Sciatic nerve (tissue), 2 donors: ENCODE measurements around the gene MAMDC4. TPM values are rescaled to one million over a fixed set of nuclear protein-coding genes. Genes with fewer than 3 reads are reported as not detected.
"Not testable (repeated sequence)": the region's sequence is repeated elsewhere in the genome, so short reads cannot be mapped to it uniquely, and the experiment has no call there.

Experiments
- ATAC-seq: fragments of 200-7000 bp; cut with Tn5 transposase; one replicate; pipeline ENCODE4 v1.9.1; 2020; ENCODE audit warnings: mild to moderate bottlenecking, moderate library complexity
- DNase-seq: peaks from one replicate; pipeline ENCODE4 v3.0.0-alpha.2; 2020; ENCODE audit warnings: low spot score
- intact Hi-C: fragments of 100-400 bp; cut with DNase I; formaldehyde crosslinking; loops from one replicate; pipeline ENCODE4 v1.14.2; 2022
- total RNA-seq: library from RNA; stranded (reverse); fragmentation: NEBNext Ultra II Directional; extraction: Animal tissue kit (Norgen Biotek cat#: 25700); gene quantifications from one replicate; pipeline ENCODE4 v1.2.1, GENCODE V29; 2021
- donor health status: DM: no; HTN: no; CAD: no.
- donor health status: DM: no; HTN: no; CAD: no.

MAMDC4 gene
- total RNA-seq, 1 donor from 2014 or later = 3.0 TPM

DNA sequence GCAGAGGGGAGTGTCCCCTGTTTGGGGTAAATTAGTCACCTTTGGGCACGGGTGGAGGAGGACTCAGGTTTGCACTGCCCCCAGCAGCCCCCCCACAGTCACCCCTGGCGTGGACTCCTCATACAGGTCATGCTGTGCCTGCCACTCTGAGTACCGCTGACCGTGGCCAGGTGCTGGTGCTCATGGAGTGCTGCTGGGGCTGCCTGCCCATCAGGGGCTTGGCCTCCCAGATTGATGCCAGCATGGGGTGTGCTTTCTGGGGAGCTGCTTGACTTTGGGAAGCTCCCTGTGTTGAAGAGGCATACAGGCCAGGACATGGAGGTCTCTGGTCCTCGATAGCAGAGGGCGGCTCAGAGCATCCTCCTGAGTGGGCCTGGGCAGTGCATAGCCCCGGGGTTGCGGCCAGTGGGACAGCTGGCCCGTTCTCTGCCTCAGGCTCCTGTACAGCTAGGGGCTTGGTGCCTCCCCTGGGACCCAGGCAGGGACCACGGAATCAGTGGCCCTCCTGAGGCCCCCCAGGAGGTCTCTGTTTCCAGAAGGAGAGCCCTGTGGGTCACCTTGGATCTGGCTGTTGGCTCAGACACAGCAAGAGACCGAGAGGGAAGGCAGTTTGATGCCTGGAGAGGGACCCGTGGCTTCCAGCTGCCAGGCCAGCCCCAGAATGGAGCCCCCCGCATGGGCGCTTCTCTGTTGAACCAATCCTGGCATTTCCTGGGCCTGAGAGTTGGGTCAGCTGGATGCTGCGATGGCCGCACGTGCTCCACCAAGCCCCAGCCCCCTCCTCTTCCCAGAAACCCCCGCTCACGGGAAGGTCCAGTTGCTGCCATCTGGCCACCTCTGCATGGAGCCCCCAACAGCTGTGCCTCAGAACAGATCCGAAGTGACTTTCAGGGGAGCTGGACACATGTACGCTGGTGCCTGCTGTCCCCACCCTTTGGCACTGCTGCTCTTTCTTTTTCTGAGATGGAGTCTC lies 15.9 kb upstream of the MAMDC4 start:
- no peak for ATAC-seq
- intact Hi-C loops = no loop called here
- DNase-seq = no peak

DNA sequence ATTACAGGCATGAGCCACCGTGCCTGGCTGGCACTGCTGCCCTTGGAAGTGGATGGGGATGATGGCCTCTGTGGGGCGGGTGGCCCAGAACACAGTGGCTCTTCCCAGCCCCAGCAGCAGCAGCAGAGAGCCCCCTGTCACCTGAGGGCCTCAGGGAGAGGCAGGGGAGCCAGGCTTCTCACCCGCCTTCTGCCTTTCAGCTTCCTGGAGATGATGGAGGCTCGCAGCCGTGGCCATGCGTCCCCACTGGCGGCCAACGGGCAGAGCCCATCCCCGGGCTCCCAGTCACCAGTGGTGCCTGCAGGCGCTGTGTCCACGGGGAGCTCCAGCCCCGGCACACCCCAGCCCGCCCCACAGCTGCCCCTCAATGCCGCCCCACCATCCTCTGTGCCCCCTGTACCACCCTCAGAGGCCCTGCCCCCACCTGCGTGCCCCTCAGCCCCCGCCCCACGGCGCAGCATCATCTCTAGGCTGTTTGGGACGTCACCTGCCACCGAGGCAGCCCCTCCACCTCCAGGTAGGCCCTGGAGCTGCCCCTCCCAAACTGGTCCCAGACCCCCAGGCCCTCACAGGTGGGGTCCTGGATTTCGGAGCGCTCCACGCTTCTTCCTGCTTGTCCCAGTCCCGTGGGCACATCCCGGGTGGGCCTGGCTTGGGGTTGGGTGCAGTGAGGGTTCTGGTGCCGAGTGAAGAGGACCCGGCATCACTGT lies 14.8 kb upstream of the MAMDC4 start:
- DNase-seq (no peak), ATAC-seq (no peak)
- intact Hi-C loops = no loop called here

DNA sequence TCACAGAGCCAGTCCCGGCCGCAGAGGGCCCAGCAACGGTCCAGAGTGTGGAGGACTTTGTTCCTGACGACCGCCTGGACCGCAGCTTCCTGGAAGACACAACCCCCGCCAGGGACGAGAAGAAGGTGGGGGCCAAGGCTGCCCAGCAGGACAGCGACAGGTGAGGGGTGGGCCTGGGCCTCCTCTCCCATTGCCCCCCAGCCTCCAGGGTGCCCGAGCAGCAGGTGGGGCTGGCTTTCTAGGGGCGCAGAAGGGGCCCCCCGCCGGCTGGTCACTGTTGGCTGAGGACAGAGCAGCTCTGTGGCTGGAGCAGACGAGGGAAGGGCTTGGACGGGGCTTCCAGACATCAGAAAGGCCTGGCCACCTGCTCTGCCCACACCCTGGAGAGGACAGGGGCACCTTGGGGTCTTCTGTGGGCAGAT lies 14.3 kb upstream of the MAMDC4 start:
- intact Hi-C loops, ATAC-seq, DNase-seq: not testable (repeated sequence)

DNA sequence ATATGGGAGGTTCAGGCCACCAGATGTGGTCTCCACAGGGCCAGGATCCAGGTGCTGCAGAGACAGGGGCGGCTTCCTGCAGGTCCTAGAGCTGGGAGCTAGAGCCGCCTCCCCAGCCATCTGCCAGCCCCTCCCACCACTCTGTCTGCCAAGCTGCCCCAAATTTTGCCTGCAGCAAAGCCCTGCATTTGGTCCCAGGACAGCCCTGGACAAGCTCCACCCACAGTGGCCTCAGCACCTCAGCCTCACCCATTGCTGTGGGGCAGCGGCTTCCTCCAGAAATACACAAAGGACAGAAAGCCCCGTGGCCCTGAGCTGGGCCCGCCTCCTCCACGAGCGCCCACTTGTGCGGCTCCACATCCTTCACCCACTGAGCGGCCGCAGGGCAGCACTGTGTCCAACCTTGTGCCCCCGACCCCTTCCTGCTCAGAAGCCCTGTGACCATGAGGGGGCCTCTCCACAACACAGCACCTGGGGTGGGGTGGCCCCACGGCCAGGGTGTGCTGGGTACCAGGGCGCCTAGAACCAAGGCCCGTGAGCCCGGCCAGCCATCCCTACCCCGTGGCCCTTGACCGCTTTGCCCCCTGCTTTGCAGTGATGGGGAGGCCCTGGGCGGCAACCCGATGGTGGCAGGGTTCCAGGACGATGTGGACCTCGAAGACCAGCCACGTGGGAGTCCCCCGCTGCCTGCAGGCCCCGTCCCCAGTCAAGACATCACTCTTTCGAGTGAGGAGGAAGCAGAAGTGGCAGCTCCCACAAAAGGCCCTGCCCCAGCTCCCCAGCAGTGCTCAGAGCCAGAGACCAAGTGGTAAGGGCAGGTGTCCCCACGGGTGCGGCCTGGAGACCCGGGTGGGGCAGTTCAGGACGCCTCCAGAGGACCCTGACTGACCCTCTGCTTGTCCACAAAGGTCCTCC lies 13.6 kb upstream of the MAMDC4 start:
- intact Hi-C loops = no loop called here
- ATAC-seq (no peak), DNase-seq (no peak)

DNA sequence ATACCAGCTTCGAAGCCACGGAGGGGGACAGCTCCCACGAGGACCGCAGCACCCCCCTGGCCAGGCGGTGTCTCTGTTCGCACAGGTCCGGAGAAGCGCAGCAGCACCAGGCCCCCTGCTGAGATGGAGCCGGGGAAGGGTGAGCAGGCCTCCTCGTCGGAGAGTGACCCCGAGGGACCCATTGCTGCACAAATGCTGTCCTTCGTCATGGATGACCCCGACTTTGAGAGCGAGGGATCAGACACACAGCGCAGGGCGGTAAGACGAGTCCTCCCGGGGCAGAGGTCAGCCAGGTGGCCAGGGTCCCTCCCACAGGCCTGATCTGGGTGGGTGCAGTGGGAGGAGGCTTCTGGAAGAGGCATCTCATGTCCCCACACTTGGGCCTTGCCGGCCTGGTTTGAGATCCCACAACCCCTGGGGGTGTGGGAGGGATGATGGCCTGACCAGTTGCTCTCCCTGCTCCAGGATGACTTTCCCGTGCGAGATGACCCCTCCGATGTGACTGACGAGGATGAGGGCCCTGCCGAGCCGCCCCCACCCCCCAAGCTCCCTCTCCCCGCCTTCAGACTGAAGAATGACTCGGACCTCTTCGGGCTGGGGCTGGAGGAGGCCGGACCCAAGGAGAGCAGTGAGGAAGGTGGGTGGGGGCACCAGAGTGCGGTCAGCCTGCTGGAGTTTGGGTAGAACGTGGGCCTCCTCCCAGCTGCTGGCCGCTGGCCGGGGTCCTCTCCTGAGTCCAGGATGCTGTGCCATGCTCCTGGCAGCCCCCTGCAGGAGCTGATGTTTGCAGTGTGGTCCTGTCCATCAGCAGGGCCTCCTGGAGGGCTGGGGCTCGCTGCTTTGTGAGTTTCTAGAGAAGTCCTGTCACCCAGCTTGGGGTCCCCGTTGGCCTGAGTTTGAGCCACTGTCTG lies 12.7 kb upstream of the MAMDC4 start:
- ATAC-seq (no peak), DNase-seq (no peak)
- intact Hi-C loops = loop anchor here (10.0 kb wide), 1 partner anchor 185 kb away; the partner anchor contains the start of gene ABCA2

DNA sequence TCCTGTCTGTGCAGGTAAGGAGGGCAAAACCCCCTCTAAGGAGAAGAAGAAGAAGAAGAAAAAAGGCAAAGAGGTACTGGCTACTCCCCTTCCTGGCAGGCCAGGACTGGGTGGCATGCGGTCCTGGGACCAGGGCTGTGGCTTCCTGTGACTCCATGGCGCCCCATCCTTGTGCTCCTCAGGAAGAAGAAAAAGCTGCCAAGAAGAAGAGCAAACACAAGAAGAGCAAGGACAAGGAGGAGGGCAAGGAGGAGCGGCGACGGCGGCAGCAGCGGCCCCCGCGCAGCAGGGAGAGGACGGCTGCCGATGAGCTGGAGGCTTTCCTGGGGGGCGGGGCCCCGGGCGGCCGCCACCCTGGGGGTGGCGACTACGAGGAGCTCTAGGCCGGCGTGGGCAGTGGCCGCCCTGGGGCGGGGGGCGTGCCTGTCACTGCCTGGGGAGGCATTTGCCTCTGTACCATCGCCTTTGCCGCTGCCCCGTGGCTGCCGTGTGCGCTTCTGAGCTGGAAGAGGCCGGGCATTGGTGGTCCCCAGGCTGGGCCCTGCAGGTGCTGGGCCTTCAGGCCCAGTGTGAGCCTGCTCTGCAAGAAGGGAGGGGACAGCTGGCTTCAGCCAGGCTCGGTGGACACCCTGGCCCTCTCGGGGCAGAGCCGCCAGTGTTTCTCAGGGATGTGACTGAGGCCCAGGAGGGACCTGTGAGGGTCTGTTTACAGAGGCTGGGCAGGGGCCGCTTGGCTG lies 11.8 kb upstream of the MAMDC4 start:
- ATAC-seq = no peak
- DNase-seq = no peak
- intact Hi-C loops = loop anchor here (10.0 kb wide), 1 partner anchor 184 kb away; the partner anchor contains the start of gene ABCA2

DNA sequence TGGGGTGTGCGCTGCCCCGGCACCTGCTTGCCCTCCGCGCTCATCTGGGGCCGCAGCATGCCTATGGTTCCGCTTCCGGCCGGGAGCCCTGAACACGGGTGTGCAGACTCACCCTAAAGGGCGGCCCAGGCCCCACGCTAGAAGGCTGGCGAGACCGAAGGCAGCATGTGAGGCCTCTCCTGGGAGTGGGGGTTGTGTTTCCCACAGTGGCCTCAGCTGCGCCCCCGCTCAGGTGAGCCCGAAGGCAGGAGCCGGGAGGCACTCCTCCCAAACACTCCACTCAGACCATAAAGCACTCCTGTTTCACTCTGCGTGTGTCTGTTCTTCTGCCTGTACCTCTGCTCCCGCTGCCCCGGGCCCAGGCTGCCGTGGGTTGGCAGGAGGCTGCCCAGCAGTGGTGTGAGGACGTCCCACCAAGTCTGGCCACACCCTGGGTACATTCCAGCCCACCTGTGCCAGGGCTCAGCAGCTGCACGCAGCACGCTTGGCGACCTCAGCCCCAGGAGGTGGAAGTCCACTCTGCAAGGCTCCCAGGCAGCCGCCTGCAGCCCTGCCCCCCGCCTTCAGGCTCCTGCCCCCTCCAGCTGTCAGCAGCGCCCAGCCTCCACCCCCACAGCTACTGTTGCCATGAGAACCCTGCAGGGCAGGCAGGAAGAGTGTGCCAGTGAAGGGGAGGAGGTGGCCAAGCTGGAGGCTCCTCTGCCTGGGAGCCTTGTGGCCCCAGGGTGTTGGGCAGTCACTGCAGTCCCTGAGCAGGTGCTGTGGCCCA lies 11.1 kb upstream of the MAMDC4 start:
- DNase-seq = no peak
- intact Hi-C loops = loop anchor here (10.0 kb wide), 1 partner anchor 184 kb away; the partner anchor contains the start of gene ABCA2
- peak; percentile 41 for ATAC-seq

DNA sequence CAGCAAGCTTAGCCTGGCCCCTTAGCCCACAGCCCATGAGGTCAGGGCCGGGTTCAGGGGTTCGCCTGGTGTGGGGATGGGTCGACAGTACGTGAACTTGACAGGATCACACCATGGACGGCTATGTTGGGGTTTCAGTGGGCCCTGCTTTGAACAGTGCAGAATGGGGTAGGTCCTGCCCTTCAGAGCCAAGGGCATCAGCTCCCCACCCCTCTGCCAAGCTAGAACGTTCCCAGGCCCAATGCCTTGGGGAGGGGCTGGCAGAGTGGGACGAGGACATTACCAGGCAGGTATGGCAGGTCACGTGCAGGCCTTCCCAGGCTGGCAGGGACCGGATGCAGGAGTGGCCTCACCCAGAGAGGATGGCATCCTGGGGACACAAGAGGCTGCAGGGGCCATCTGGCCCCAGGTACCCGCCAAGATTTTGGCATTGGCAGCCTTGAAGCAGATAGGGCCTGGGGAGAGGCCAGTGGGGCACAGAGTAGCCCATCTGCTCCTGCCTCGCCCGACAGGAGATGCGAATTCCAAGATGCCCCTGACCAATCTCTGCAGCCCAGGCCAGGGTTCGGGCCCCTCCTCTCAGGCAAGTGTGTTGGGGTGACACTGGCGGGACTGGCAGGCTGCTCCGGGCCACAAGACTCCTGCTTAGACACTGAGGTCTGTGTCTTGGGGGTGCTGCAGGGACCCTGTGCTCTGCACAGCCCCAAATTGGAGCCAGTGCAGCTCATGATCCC lies 10.3 kb upstream of the MAMDC4 start:
- ATAC-seq = peak; percentile 1
- intact Hi-C loops = loop anchor here (10.0 kb wide), 1 partner anchor 183 kb away; the partner anchor contains the start of gene ABCA2
- DNase-seq = not testable (repeated sequence)

DNA sequence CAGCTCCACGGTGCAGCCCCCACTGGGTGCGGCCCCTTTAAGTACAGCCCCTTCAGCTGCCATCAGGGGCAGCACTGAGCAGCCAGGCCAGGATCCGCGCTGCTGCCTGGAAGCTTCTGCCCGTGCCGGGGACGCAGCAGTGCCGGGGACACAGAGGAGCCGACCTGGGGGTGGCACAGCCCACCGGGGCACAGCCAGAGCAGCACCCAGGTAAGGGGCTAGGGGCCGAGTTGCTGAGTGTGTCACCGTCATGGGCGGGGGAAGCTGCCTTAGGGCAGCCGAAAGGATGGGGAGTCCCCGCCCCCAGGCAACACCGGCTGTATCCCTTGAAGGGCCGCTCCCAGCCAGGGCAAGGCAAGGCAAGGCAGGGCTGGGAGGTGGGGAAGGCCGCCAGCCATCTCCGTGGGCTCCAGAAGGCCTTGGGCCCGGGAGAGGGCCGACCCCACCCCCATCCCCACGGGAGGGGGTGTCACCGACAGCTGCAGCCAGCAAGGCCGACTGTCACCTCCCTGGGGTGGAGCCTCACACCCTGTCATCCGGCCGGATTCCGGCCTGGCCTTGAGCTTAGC lies 9.7 kb upstream of the MAMDC4 start, which contains the start of gene AJM1:
AJM1 (plus strand) TSS at position 99 of the 569 bp plus-strand sequence. CDS start 1,937 bp downstream, outside the sequence.
- intact Hi-C loops = loop anchor here (10.0 kb wide), 1 partner anchor 182 kb away; the partner anchor contains the start of gene ABCA2
- peak; percentile 84 for DNase-seq
- ATAC-seq = peak; percentile 84

DNA sequence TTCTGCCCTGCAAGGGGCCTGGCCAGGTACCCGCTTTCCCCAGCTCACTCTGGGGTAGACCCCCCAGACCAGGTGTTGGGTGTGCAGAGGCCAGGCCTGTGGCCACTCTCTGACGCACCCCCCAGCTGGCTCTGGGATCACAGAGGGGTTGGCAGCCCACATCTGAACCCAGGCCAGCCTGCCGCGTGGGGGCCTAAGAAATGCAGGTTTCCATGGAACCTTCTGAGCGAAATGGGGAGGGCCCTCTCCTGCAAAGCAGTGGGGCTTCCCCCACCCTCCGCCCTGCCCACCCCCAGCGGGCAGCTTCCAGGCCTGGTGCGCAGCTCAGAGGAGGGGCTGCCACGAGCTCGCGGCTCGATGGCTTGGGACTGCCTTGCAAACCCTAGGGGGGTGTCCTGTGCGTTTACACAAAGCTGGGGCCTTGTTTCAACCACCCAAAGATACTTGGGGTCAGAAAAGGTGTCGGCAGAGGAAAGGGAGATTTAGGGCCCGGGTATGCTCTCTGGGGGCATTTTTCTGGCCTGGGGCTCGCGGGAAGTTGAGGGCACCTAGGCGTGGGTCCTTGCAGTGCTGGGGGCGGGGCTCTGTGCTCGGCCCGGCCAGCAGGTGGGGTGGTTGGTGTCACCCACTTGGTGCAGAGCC lies 8.9 kb upstream of the MAMDC4 start:
- peak; percentile 2 for ATAC-seq
- not testable (repeated sequence) for DNase-seq
- intact Hi-C loops = loop anchor here (10.0 kb wide), 1 partner anchor 182 kb away; the partner anchor contains the start of gene ABCA2

DNA sequence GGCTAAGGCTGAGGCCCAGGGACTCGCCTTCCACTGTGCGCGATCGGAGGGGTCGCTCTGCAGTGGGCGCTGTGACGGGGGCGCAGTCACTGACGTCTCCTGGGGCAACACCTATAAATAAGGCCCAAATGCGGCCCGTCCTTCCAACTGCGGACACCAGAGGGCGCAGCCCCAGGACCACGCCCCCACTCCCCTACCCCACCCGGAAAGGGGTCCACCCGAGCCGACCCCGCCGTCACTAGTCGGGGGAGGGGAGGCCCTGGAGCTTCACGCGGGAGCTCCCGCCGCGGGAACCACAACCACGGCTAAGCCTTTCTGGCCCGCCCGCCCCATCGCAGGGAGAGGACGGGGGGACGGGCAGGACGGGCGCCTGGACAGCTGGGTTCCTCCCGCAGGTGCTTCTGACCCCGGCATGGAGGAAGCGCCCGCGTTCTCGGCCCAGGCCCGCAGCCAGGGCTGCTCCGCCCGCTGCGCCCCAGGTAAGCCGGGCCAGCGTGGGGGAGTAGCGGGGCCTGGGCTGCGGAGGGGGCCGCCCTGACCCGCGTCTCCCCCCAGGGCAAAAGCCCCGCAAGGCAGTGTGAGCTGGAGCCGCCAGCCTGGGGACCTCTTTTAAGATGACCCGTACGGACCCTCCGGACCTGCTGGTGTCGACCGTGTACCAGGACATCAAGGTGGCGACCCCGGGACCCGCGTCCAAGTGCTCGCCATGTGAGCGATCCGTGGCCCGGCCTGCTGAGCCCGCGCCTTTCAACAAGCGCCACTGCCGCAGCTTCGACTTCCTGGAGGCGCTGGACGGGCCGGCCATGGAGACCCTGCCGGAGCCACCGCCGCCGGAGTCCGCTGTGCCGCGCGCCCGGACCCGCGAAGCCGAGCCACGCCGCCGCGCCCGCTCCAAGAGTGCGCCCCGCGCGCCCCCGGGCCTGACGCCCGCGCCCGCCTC lies 8.1 kb upstream of the MAMDC4 start:
- ATAC-seq = peak; percentile 2
- intact Hi-C loops = loop anchor here (10.0 kb wide), 1 partner anchor 181 kb away; the partner anchor contains the start of gene ABCA2
- not testable (repeated sequence) for DNase-seq

DNA sequence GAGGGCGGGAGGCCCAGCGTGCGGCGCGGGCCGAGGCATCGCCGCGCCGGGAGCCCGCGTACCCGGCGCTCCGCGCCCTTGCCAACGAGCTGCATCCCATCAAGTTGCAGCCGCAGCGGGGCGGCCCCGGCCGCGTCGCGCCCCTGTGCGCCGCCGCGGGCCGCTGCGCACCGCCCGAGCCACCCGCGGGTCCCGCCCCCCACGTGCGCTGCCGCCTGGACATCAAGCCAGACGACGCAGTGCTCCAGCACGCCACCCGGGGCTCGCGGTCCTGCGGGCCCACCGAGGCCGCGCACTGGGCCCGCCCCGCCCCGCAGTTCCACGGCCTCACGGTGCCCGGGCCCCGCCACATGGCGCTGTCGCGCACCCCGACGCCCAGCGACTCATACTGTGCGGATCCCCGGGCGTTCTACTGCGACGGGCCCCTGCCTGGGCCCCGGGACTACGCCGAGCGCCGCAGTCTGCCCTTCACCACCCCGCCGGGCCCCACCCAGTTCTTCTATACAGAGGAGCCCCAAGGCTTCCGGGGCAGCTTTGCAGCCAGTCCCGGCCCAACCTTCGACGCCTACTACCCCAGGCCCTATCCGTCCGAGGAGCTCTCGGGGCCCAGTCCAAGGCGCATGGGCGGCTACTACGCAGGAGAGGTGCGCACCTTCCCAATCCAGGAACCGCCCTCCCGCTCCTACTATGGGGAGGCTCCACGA lies 7.2 kb upstream of the MAMDC4 start:
- intact Hi-C loops = loop anchor here (10.0 kb wide), 1 partner anchor 180 kb away; the partner anchor contains the start of gene ABCA2
- ATAC-seq (no peak), DNase-seq (no peak)
